ENCODE measurements around the gene FNDC3A.

FNDC3A gene

GRCh38 chr13:49184621-49185020 is 208.9 kb downstream of the FNDC3A start:
- Histone ChIP-seq H3K27ac (ENCODE audit: low read length) (no peak overlapping the region), H3K4me3 (ENCODE audit: low read length) (no peak overlapping the region), H3F3A (ENCODE audit: insufficient read depth, low read length) (no peaks in the 10 kb centered on the region), H3K9me2 (replicated peaks; ENCODE audit: insufficient read depth, low read length) (no peaks in the 10 kb centered on the region), H3K79me2 (ENCODE audit: low read length) (no peaks in the 10 kb centered on the region), H2AFZ (ENCODE audit: low read length) (no peak overlapping the region), H3K9me3 (replicated peaks; ENCODE audit: insufficient read depth, low read length) (no peaks in the 10 kb centered on the region), H3K27me3 (replicated peaks; ENCODE audit: insufficient read depth, low read length) (no peaks in the 10 kb centered on the region), H4K20me1 (ENCODE audit: insufficient read depth, low read length) (no peaks in the 10 kb centered on the region), H3K36me3 (replicated peaks; ENCODE audit: insufficient read depth, low read length) (peaks cover 6% of the 10 kb centered on the region; the same call in 1 of the 2 replicates), H3K4me2 (ENCODE audit: low read depth, low read length) (no peak overlapping the region), H3K4me1 (ENCODE audit: low read length) (no peaks in the 10 kb centered on the region), H3K9ac (ENCODE audit: low read length) (no peak overlapping the region)
- TF ChIP-seq EZH2phosphoT487 (IDR thresholded peaks at IDR 0.05; ENCODE audit: low read length) (no peak), CTCF (IDR thresholded peaks at IDR 0.05; ENCODE audit: low read length) (no peak), EZH2 (optimal IDR thresholded peaks at IDR 0.05; ENCODE audit: low read depth, low read length) (no peak)
- no peak for DNase-seq

GRCh38 chr13:49185264-49185663 is 209.6 kb downstream of the FNDC3A start:
- Histone ChIP-seq H3K9me3 (replicated peaks; ENCODE audit: insufficient read depth, low read length) (no peaks in the 10 kb centered on the region), H3K27me3 (replicated peaks; ENCODE audit: insufficient read depth, low read length) (no peaks in the 10 kb centered on the region), H3K4me2 (ENCODE audit: low read depth, low read length) (no peak overlapping the region), H2AFZ (ENCODE audit: low read length) (no peak overlapping the region), H3F3A (ENCODE audit: insufficient read depth, low read length) (no peaks in the 10 kb centered on the region), H3K36me3 (replicated peaks; ENCODE audit: insufficient read depth, low read length) (peaks cover 6% of the 10 kb centered on the region; the same call in 1 of the 2 replicates), H3K27ac (ENCODE audit: low read length) (no peak overlapping the region), H3K4me1 (ENCODE audit: low read length) (no peaks in the 10 kb centered on the region), H3K79me2 (ENCODE audit: low read length) (no peaks in the 10 kb centered on the region), H3K4me3 (ENCODE audit: low read length) (no peak overlapping the region), H4K20me1 (ENCODE audit: insufficient read depth, low read length) (no peaks in the 10 kb centered on the region), H3K9me2 (replicated peaks; ENCODE audit: insufficient read depth, low read length) (no peaks in the 10 kb centered on the region), H3K9ac (ENCODE audit: low read length) (no peak overlapping the region)
- DNase-seq = no peak
- TF ChIP-seq EZH2phosphoT487 (IDR thresholded peaks at IDR 0.05; ENCODE audit: low read length) = no peak
- TF ChIP-seq CTCF (IDR thresholded peaks at IDR 0.05; ENCODE audit: low read length) = no peak
- TF ChIP-seq EZH2 (optimal IDR thresholded peaks at IDR 0.05; ENCODE audit: low read depth, low read length) = no peak

GRCh38 chr13:49190901-49191300 is 215.2 kb downstream of the FNDC3A start:
- Histone ChIP-seq H3K4me3 (ENCODE audit: low read length) (no peak overlapping the region), H3K27me3 (replicated peaks; ENCODE audit: insufficient read depth, low read length) (no peaks in the 10 kb centered on the region), H3K36me3 (replicated peaks; ENCODE audit: insufficient read depth, low read length) (peaks cover 11% of the 10 kb centered on the region), H4K20me1 (ENCODE audit: insufficient read depth, low read length) (no peaks in the 10 kb centered on the region), H3K4me1 (ENCODE audit: low read length) (no peaks in the 10 kb centered on the region), H3K9me2 (replicated peaks; ENCODE audit: insufficient read depth, low read length) (no peaks in the 10 kb centered on the region), H2AFZ (ENCODE audit: low read length) (no peak overlapping the region), H3F3A (ENCODE audit: insufficient read depth, low read length) (no peaks in the 10 kb centered on the region), H3K9ac (ENCODE audit: low read length) (no peak overlapping the region), H3K9me3 (replicated peaks; ENCODE audit: insufficient read depth, low read length) (no peaks in the 10 kb centered on the region), H3K27ac (ENCODE audit: low read length) (no peak overlapping the region), H3K4me2 (ENCODE audit: low read depth, low read length) (no peak overlapping the region), H3K79me2 (ENCODE audit: low read length) (no peaks in the 10 kb centered on the region)
- TF ChIP-seq CTCF (IDR thresholded peaks at IDR 0.05; ENCODE audit: low read length) = no peak
- no peak for DNase-seq

Data from MM.1S (cell line).